ENCODE data around the gene TEDC1.

The TEDC1 gene

GRCh38 chr14:105532735-105533141 lies 41.7 kb downstream of the TEDC1 start (continued):
- TF ChIP-seq ZNF280C (tag by site-specific recombination; IDR thresholded peaks at IDR 0.05) (no peak), EGR2 (tag by site-specific recombination; IDR thresholded peaks at IDR 0.05; ENCODE audit: low read depth) (peak; percentile 87), ZNF621 (tag by site-specific recombination; IDR thresholded peaks at IDR 0.05) (no peak), ZNF624 (tag by site-specific recombination; IDR thresholded peaks at IDR 0.05) (no peak), ZNF169 (tag by site-specific recombination; IDR thresholded peaks at IDR 0.05) (no peak), ZNF654 (tag by site-specific recombination; IDR thresholded peaks at IDR 0.05; ENCODE audit: low read depth) (peak; percentile 17), ZNF394 (tag by site-specific recombination; IDR thresholded peaks at IDR 0.05; ENCODE audit: borderline replicate concordance) (no peak), PRDM6 (tag by site-specific recombination; IDR thresholded peaks at IDR 0.05) (no peak), ZNF266 (tag by site-specific recombination; IDR thresholded peaks at IDR 0.05; ENCODE audit: low read depth) (no peak), ZNF24 (tag by site-specific recombination; IDR thresholded peaks at IDR 0.05) (no peak), ZFHX2 (tag by site-specific recombination; conservative IDR thresholded peaks at IDR 0.05) (peak; percentile 81), ZNF211 (tag by site-specific recombination; IDR thresholded peaks at IDR 0.05; ENCODE audit: low read depth) (no peak), SCRT1 (tag by site-specific recombination; IDR thresholded peaks at IDR 0.05; ENCODE audit: borderline replicate concordance) (no peak), REST (tag by site-specific recombination; IDR thresholded peaks at IDR 0.05) (no peak), ZNF274 (IDR thresholded peaks at IDR 0.05; ENCODE audit: low read length) (no peak), ZNF274 (tag by site-specific recombination; IDR thresholded peaks at IDR 0.05; ENCODE audit: borderline replicate concordance) (no peak)
- TF ChIP-seq, protein P1, sequence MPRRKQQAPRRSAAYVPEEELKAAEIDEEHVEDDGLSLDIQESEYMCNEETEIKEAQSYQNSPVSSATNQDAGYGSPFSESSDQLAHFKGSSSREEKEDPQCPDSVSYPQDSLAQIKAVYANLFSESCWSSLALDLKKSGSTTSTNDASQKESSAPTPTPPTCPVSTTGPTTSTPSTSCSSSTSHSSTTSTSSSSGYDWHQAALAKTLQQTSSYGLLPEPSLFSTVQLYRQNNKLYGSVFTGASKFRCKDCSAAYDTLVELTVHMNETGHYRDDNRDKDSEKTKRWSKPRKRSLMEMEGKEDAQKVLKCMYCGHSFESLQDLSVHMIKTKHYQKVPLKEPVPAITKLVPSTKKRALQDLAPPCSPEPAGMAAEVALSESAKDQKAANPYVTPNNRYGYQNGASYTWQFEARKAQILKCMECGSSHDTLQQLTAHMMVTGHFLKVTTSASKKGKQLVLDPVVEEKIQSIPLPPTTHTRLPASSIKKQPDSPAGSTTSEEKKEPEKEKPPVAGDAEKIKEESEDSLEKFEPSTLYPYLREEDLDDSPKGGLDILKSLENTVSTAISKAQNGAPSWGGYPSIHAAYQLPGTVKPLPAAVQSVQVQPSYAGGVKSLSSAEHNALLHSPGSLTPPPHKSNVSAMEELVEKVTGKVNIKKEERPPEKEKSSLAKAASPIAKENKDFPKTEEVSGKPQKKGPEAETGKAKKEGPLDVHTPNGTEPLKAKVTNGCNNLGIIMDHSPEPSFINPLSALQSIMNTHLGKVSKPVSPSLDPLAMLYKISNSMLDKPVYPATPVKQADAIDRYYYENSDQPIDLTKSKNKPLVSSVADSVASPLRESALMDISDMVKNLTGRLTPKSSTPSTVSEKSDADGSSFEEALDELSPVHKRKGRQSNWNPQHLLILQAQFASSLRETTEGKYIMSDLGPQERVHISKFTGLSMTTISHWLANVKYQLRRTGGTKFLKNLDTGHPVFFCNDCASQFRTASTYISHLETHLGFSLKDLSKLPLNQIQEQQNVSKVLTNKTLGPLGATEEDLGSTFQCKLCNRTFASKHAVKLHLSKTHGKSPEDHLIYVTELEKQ (tag by site-specific recombination; IDR thresholded peaks at IDR 0.05; ENCODE audit: borderline replicate concordance) = no peak
- TF ChIP-seq, protein P2, sequence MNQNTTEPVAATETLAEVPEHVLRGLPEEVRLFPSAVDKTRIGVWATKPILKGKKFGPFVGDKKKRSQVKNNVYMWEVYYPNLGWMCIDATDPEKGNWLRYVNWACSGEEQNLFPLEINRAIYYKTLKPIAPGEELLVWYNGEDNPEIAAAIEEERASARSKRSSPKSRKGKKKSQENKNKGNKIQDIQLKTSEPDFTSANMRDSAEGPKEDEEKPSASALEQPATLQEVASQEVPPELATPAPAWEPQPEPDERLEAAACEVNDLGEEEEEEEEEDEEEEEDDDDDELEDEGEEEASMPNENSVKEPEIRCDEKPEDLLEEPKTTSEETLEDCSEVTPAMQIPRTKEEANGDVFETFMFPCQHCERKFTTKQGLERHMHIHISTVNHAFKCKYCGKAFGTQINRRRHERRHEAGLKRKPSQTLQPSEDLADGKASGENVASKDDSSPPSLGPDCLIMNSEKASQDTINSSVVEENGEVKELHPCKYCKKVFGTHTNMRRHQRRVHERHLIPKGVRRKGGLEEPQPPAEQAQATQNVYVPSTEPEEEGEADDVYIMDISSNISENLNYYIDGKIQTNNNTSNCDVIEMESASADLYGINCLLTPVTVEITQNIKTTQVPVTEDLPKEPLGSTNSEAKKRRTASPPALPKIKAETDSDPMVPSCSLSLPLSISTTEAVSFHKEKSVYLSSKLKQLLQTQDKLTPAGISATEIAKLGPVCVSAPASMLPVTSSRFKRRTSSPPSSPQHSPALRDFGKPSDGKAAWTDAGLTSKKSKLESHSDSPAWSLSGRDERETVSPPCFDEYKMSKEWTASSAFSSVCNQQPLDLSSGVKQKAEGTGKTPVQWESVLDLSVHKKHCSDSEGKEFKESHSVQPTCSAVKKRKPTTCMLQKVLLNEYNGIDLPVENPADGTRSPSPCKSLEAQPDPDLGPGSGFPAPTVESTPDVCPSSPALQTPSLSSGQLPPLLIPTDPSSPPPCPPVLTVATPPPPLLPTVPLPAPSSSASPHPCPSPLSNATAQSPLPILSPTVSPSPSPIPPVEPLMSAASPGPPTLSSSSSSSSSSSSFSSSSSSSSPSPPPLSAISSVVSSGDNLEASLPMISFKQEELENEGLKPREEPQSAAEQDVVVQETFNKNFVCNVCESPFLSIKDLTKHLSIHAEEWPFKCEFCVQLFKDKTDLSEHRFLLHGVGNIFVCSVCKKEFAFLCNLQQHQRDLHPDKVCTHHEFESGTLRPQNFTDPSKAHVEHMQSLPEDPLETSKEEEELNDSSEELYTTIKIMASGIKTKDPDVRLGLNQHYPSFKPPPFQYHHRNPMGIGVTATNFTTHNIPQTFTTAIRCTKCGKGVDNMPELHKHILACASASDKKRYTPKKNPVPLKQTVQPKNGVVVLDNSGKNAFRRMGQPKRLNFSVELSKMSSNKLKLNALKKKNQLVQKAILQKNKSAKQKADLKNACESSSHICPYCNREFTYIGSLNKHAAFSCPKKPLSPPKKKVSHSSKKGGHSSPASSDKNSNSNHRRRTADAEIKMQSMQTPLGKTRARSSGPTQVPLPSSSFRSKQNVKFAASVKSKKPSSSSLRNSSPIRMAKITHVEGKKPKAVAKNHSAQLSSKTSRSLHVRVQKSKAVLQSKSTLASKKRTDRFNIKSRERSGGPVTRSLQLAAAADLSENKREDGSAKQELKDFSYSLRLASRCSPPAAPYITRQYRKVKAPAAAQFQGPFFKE (tag by site-specific recombination; IDR thresholded peaks at IDR 0.05; ENCODE audit: borderline replicate concordance) = no peak
